Mucosa of stomach (tissue), 1 donor: Measurements from ENCODE around the gene ESRRB.

Source experiments
- H3K27me3 ChIP-seq: one replicate; pipeline ENCODE4 v1.7.0; 2013; ENCODE audit warnings: mild to moderate bottlenecking, low read length; ENCODE audit not compliant: control insufficient read depth, insufficient read depth
- H3K36me3 ChIP-seq: one replicate; pipeline ENCODE4 v1.7.0; 2013; ENCODE audit warnings: low read length; ENCODE audit not compliant: control insufficient read depth, insufficient read depth
- H3K4me1 ChIP-seq: one replicate; pipeline ENCODE4 v1.7.0; 2013; ENCODE audit warnings: mild to moderate bottlenecking, low read length; ENCODE audit not compliant: control insufficient read depth, insufficient read depth
- H3K4me3 ChIP-seq: one replicate; pipeline ENCODE4 v1.7.0; 2013; ENCODE audit warnings: low read length
- H3K9ac ChIP-seq: one replicate; pipeline ENCODE4 v1.7.0; 2013; ENCODE audit warnings: mild to moderate bottlenecking, low read length, moderate library complexity
- H3K9me3 ChIP-seq: one replicate; pipeline ENCODE4 v1.7.0; 2013; ENCODE audit warnings: mild to moderate bottlenecking, low read length, moderate library complexity; ENCODE audit not compliant: control insufficient read depth
- donor health status: Pancreatic carcinoma.

ESRRB gene

GRCh38 chr14:76434220-76434619 is 58.3 kb downstream of the ESRRB start:
- no peaks in the 10 kb centered on the region for H3K27me3 ChIP-seq
- H3K4me1 ChIP-seq, result no peaks in the 10 kb centered on the region
- no peaks in the 10 kb centered on the region for H3K9me3 ChIP-seq
- H3K9ac ChIP-seq, result no peak overlapping the region
- no peaks in the 10 kb centered on the region for H3K36me3 ChIP-seq
- no peak overlapping the region for H3K4me3 ChIP-seq

DNA sequence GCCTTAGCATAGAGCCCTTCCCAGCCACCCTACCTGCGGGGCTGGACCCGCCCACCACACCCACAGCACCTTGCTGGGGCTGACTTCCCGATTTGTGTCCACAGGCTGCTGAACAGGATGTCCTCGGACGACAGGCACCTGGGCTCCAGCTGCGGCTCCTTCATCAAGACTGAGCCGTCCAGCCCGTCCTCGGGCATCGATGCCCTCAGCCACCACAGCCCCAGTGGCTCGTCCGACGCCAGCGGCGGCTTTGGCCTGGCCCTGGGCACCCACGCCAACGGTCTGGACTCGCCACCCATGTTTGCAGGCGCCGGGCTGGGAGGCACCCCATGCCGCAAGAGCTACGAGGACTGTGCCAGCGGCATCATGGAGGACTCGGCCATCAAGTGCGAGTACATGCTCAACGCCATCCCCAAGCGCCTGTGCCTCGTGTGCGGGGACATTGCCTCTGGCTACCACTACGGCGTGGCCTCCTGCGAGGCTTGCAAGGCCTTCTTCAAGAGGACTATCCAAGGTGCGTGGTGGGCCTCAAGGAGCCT is 63.4 kb downstream of the ESRRB start:
- Histone ChIP-seq H3K4me1 (no peaks in the 10 kb centered on the region), H3K27me3 (no peaks in the 10 kb centered on the region), H3K9me3 (no peaks in the 10 kb centered on the region), H3K4me3 (no peak overlapping the region), H3K9ac (no peak overlapping the region), H3K36me3 (no peaks in the 10 kb centered on the region)

DNA sequence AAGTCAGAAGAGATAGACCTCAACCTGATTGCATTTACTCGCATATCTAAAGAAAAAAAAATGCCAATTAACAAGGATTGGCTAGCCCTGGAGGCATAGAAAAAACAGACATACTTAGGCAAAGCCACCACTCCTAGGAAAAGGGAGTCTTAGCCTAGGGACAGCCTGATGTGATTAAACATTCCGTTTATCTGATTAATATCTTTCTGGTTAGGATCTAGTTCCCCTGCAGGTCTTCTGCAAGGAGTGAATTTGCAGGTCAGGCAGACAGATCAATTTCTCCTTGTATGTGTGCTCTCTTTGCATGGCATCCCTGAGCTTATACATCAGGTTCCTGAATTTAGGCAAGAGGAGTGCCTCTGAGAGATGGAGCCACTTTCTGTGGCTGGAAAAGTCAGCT is 70.5 kb downstream of the ESRRB start:
- Histone ChIP-seq H3K9me3 (no peaks in the 10 kb centered on the region), H3K27me3 (no peaks in the 10 kb centered on the region), H3K4me3 (no peak overlapping the region), H3K9ac (no peak overlapping the region), H3K36me3 (no peaks in the 10 kb centered on the region), H3K4me1 (no peaks in the 10 kb centered on the region)

DNA sequence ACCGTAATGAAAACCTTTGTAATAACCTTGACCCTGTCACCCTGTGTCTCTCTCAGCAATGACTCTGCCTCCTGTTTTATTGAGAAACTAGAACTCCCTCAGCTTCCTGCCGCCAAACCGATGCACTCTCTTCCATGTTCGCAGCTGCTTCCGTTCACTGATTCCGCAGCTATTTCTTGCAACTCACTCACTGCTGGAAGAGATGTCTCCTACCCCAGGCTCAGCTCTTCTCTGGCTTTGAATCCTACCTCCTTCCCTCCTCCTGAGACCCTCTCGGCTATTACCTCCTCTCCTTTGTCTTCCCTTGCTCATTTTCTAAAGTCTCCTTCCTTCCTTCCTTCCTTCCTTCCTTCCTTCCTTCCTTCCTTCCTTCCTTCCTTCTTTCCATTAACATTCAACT is 71.0 kb downstream of the ESRRB start:
- no peaks in the 10 kb centered on the region for H3K4me1 ChIP-seq
- no peaks in the 10 kb centered on the region for H3K27me3 ChIP-seq
- no peaks in the 10 kb centered on the region for H3K36me3 ChIP-seq
- H3K9me3 ChIP-seq, result no peaks in the 10 kb centered on the region
- H3K9ac ChIP-seq, result no peak overlapping the region
- no peak overlapping the region for H3K4me3 ChIP-seq

DNA sequence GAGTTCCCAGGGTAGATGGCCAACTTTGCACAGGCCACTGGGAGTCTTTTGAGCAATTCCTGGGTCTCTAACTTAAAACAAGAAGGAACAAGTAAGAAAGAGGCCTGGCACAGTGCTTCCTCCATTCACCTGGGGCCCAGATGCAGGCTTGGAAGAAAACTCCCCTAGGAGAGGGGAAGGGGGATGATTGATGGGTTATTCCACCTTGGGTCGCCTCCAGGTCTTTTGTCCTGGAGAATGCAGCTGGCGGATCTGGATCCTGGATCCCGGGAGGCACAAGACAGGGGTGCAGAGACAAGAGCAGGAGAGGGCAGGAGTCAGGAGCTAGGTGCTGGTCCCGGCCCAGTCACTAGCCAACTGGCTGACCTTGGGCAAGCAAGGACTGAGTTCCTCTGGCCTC is 74.5 kb downstream of the ESRRB start:
- H3K9me3 ChIP-seq, result no peaks in the 10 kb centered on the region
- H3K4me3 ChIP-seq, result no peak overlapping the region
- no peak overlapping the region for H3K9ac ChIP-seq
- H3K27me3 ChIP-seq, result no peaks in the 10 kb centered on the region
- H3K36me3 ChIP-seq, result no peaks in the 10 kb centered on the region
- no peaks in the 10 kb centered on the region for H3K4me1 ChIP-seq

GRCh38 chr14:76456200-76456599 is 80.3 kb downstream of the ESRRB start:
- H3K9ac ChIP-seq, result no peak overlapping the region
- H3K4me3 ChIP-seq, result no peak overlapping the region
- no peaks in the 10 kb centered on the region for H3K9me3 ChIP-seq
- H3K4me1 ChIP-seq, result no peaks in the 10 kb centered on the region
- H3K27me3 ChIP-seq, result no peaks in the 10 kb centered on the region
- no peaks in the 10 kb centered on the region for H3K36me3 ChIP-seq

DNA sequence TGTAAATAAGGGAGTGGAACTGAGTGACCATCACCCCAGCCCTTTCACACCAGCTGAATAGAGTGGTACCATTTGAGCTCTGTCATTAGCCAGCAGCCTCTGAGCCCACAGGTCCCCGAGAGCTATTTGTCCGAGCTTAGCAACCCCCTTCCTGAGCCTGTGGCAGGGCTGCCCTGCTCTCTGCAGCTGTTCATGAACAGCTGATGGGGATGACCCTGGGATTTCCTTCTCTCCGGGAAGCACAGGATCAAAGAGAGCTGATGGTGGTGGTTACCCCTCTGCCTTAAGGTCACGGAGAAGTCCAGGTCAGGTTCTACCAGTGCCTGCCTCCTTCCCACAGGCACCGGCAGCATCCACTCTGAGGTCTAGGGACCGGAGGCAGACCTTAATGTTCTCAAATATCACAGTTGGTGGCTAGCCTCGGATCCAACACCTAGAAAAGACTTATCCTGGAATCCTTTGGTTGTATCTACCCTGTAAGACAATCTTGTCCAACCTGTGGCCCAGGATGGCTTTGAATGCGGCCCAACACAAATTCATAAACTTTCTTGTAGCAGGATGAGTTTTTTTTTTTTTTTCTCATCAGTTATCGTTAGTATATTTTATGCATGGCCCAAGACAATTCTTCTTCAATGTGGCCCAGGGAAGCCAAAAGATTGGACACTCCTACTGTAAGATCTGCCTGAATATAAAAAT is 81.1 kb downstream of the ESRRB start:
- Histone ChIP-seq H3K27me3 (no peaks in the 10 kb centered on the region), H3K4me3 (no peak overlapping the region), H3K36me3 (no peaks in the 10 kb centered on the region), H3K9me3 (no peaks in the 10 kb centered on the region), H3K9ac (no peak overlapping the region), H3K4me1 (no peaks in the 10 kb centered on the region)

- no peak overlapping the region for H3K9ac ChIP-seq
- H3K4me3 ChIP-seq, result no peak overlapping the region
Measured at GRCh38 chr14:76457841-76458240, 81.9 kb downstream of the ESRRB start.

DNA sequence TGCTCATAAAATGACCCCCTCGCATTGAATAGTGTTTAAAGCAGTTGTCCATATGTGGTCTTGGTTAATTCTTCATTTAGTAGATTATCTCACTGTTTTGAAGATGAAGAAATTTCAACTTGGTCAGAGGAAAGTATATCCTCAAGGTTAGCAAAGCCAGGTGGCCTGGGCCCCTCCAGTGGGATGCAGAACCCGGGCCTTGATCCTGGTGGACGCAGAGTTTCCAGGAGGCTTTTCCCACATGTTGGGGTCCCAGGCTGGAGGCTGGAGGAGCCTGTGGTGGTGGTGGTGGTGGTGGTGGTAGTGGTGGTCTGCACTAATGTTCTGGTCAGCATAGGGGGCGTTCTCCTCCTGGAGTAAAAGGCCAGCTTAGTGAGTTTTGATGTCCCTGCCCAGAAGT is 85.9 kb downstream of the ESRRB start:
- Histone ChIP-seq H3K9me3 (no peaks in the 10 kb centered on the region), H3K4me3 (no peak overlapping the region), H3K27me3 (no peaks in the 10 kb centered on the region), H3K36me3 (no peaks in the 10 kb centered on the region), H3K4me1 (no peaks in the 10 kb centered on the region), H3K9ac (no peak overlapping the region)

More at GRCh38 chr14:76457841-76458240, 81.9 kb downstream of the ESRRB start:
- no peaks in the 10 kb centered on the region for H3K27me3 ChIP-seq
- H3K9me3 ChIP-seq, result no peaks in the 10 kb centered on the region
- H3K4me1 ChIP-seq, result no peaks in the 10 kb centered on the region
- H3K36me3 ChIP-seq, result no peaks in the 10 kb centered on the region

- Histone ChIP-seq H3K9me3 (no peaks in the 10 kb centered on the region), H3K9ac (no peak overlapping the region), H3K36me3 (no peaks in the 10 kb centered on the region), H3K4me3 (no peak overlapping the region), H3K27me3 (no peaks in the 10 kb centered on the region), H3K4me1 (no peaks in the 10 kb centered on the region)
Measured at GRCh38 chr14:76462330-76462729, 86.4 kb downstream of the ESRRB start.

GRCh38 chr14:76463105-76463504 is 87.2 kb downstream of the ESRRB start:
- Histone ChIP-seq H3K36me3 (no peaks in the 10 kb centered on the region), H3K4me1 (no peaks in the 10 kb centered on the region), H3K9me3 (no peaks in the 10 kb centered on the region), H3K9ac (no peak overlapping the region), H3K4me3 (no peak overlapping the region), H3K27me3 (no peaks in the 10 kb centered on the region)

- Histone ChIP-seq H3K9me3 (no peaks in the 10 kb centered on the region), H3K36me3 (no peaks in the 10 kb centered on the region), H3K4me3 (no peak overlapping the region), H3K9ac (no peak overlapping the region), H3K27me3 (no peaks in the 10 kb centered on the region), H3K4me1 (no peaks in the 10 kb centered on the region)
Measured at GRCh38 chr14:76464856-76465255, 88.9 kb downstream of the ESRRB start.

DNA sequence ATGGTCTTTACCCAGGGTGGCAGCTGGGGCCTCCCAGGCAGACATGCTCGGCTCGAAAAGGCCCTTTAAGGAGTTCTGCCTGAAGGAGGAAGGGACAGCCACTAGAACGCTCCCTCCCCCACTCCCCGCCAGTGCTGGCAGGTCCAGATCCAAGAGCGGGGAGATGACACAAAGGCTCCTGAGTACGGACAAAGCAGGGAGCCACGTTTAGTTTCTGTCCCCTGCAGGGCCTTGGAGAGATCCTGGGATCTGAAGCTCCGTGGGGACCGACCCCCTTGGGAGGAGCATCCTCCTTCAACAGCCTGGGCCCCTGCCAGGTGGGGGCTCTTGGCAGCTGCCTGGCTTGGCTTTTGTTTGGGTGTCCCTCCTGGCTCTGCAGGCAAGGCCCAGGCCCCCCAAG is 89.7 kb downstream of the ESRRB start:
- Histone ChIP-seq H3K4me3 (no peak overlapping the region), H3K36me3 (no peaks in the 10 kb centered on the region), H3K27me3 (no peaks in the 10 kb centered on the region), H3K9ac (no peak overlapping the region), H3K4me1 (no peaks in the 10 kb centered on the region), H3K9me3 (no peaks in the 10 kb centered on the region)
